Stimulated activated CD4-positive, alpha-beta T cell treated with anti-CD3 and anti-CD28 coated beads, TNF-alpha, amount 100 ng/mL, for 24 hours (primary cell): ENCODE data around the gene HAS3.
"Not testable (repeated sequence)": the region's sequence is repeated elsewhere in the genome, so short reads cannot be mapped to it uniquely, and the experiment has no call there.

Experiments used
- DNase-seq, 3 experiments: peaks; one replicate each; pipeline ENCODE4 v3.0.0-alpha.2; 2020; ENCODE audit warnings: low read depth in 3 of 3

Gene HAS3

GRCh38 chr16:69143116-69143515 is 37.7 kb downstream of the HAS3 start:
- no peak for DNase-seq

GRCh38 chr16:69145658-69146057 is 40.2 kb downstream of the HAS3 start:
- DNase-seq = no peak

GRCh38 chr16:69149621-69150020 is 44.2 kb downstream of the HAS3 start:
- DNase-seq = not testable (repeated sequence)

GRCh38 chr16:69150146-69150865 is 44.9 kb downstream of the HAS3 start:
- peak in 1 of 3 experiments; percentile 27 for DNase-seq

- no peak for DNase-seq
These were observed 51.7 kb downstream of the HAS3 start for GRCh38 chr16:69157196-69157595.

GRCh38 chr16:69160192-69160591 is 54.7 kb downstream of the HAS3 start:
- no peak for DNase-seq

GRCh38 chr16:69165584-69165983 is 60.1 kb downstream of the HAS3 start:
- DNase-seq = no peak

- DNase-seq = peak; percentile 55 to 80 (median 72)
These were observed 60.9 kb downstream of the HAS3 start for GRCh38 chr16:69166221-69166833.

GRCh38 chr16:69166946-69167930 is 61.8 kb downstream of the HAS3 start:
- no peak for DNase-seq
